ENCODE results near the gene GGA1. TPM values are rescaled to one million over a fixed set of nuclear protein-coding genes. Genes with fewer than 3 reads are reported as not detected.

The GGA1 gene
- total and polyA plus RNA-seq, 9 of the 15 experiments (the other 6 are each of a cell fraction or from before 2014, with no cell fraction given), result 1.5 to 69.5 (median 31.6) TPM

- Histone ChIP-seq H3K9ac (ENCODE audit: insufficient read depth in 1 of 2, low read depth in 2 of 2, low read length in 2 of 2) (peak overlapping the region in 1 of 2 experiments; percentile 37; a peak in 2 of 4 replicates), H3K79me2 (ENCODE audit: control insufficient read depth, insufficient read depth, low read length) (no peaks in the 10 kb centered on the region), H3K4me1 (replicated peaks in 1 of 2; ENCODE audit: control insufficient read depth in 2 of 2, insufficient read depth in 2 of 2, low read length in 2 of 2) (peaks cover 0 to 29% of the 10 kb centered on the region in 2 experiments; a peak in 3 of 5 replicates), H3K9me3 (replicated peaks; ENCODE audit: control insufficient read depth, insufficient read depth, low read depth, low read length) (no peaks in the 10 kb centered on the region), H3K27me3 (ENCODE audit: control insufficient read depth in 2 of 2, insufficient read depth in 2 of 2, low read length in 2 of 2) (no peaks in the 10 kb centered on the region), H3K27ac (ENCODE audit: extremely low read depth, low read depth, low read length) (peak overlapping the region; percentile 25; the same call in 1 of the 3 replicates), H2AFZ (ENCODE audit: low read depth, low read length) (no peak overlapping the region), H3K4me2 (ENCODE audit: insufficient read depth, low read length) (no peak overlapping the region), H3K36me3 (ENCODE audit: control insufficient read depth, insufficient read depth, low read length) (peaks cover 60% of the 10 kb centered on the region; the same call in 2 of the 3 replicates), H3K4me3 (no peak overlapping the region), H3K9me1 (ENCODE audit: control insufficient read depth, insufficient read depth, low read length) (no peaks in the 10 kb centered on the region), H4K20me1 (replicated peaks; ENCODE audit: control insufficient read depth, insufficient read depth, low read length) (no peaks in the 10 kb centered on the region)
- FAIRE-seq (no peak), ATAC-seq (peak; percentile 93), DNase-seq (ENCODE audit: extremely low read depth in 1 of 4, low spot score in 3 of 4) (peak; percentile 70 to 73 (median 72))
- 52% methylated on average over 13 of the region's 22 CpGs for WGBS (ENCODE audit: insufficient coverage, low coverage, missing lambda C conversion rate)
- intact Hi-C loops (cut with micrococcal nuclease) (no loop called here), in situ Hi-C loops (cut with MboI) (no loop called here)
- BruUV-seq (replicated peaks), result no TSS peak
- ChIA-PET POLR2A (interaction anchor here (0.7 kb wide), 1 partner anchor 13 kb away, joined by 3 read pairs; no protein-coding TSS in a partner anchor), CTCF (ENCODE audit: low intra/inter-chr PET ratio) (interaction anchor here (0.6 to 1.9 kb wide), 2 partner anchors 58 to 119 kb away, joined by 3 to 5 read pairs; no protein-coding TSS in a partner anchor)
- no peak for TF ChIP-seq EP400 (IDR thresholded peaks at IDR 0.05)
- no peak for TF ChIP-seq NR4A1 (CRISPR knock-in tag; IDR thresholded peaks at IDR 0.05)
- no peak for TF ChIP-seq NR4A1 (tag; IDR thresholded peaks at IDR 0.05)
- TF ChIP-seq, protein P1, sequence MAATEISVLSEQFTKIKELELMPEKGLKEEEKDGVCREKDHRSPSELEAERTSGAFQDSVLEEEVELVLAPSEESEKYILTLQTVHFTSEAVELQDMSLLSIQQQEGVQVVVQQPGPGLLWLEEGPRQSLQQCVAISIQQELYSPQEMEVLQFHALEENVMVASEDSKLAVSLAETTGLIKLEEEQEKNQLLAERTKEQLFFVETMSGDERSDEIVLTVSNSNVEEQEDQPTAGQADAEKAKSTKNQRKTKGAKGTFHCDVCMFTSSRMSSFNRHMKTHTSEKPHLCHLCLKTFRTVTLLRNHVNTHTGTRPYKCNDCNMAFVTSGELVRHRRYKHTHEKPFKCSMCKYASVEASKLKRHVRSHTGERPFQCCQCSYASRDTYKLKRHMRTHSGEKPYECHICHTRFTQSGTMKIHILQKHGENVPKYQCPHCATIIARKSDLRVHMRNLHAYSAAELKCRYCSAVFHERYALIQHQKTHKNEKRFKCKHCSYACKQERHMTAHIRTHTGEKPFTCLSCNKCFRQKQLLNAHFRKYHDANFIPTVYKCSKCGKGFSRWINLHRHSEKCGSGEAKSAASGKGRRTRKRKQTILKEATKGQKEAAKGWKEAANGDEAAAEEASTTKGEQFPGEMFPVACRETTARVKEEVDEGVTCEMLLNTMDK (IDR thresholded peaks at IDR 0.05; ENCODE audit: borderline replicate concordance, insufficient read depth, low read depth, low read length, poor library complexity, severe bottlenecking), result peak; percentile 63
- TF ChIP-seq ZNF77 (CRISPR knock-in tag; IDR thresholded peaks at IDR 0.05), result no peak
- no peak for TF ChIP-seq ZNF253 (CRISPR knock-in tag; conservative IDR thresholded peaks at IDR 0.05)
- TF ChIP-seq SREBF2 (CRISPR knock-in tag; IDR thresholded peaks at IDR 0.05), result no peak
Observed at GRCh38 chr22:37623075-37624016, 14.7 kb downstream of the GGA1 start.

Measured in K562 (cell line).